ENCODE results near the gene PES1.
"Not testable (repeated sequence)": the region's sequence is repeated elsewhere in the genome, so short reads cannot be mapped to it uniquely, and the experiment has no call there.

Gene PES1

DNA sequence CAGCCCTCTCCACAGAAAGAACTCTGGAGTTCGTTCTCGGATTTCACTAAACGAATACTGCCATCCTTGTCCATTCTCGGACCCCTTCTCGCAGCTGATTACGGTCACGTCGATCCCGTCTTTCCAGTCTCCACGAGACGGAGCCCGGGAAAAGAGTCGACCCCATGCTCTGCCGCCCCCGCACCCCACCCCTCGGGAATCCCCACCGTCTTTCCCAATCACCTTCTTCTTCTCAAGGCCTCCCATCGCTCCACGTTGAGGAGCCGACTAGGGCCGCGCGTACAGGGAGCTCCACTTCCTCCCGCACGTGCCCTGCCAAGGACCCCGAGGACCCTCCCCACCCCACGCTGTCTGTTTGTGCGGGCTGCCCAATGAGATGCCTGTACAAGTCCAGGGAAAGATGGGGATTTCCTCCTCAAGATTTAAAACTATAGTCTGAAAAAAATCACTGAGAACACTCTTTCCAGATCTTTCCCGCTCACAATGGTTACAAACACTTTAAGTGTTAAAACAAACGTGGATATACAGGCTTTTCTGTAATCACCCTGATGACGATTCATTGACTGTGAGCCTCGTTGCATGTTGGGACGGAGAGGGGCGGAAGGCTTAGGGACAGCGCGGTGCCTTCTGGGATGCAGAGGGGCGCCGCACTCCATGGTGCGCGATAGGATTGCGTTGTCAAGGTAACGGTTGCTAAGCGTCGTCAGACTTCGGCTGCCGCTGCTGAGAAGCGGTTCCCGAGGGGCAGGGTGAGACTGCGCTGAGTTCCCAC is at the start of gene PES1:
TSS of gene PES1 (minus strand) at position 323 of the 772 bp plus-strand sequence. CDS start at position 246, 77 bp downstream.
- DNase-seq (ENCODE audit: low read depth), result peak; percentile 91

GRCh38 chr22:30640839-30641430 is 49.2 kb upstream of the PES1 start:
- no peak for DNase-seq (ENCODE audit: low read depth)

DNA sequence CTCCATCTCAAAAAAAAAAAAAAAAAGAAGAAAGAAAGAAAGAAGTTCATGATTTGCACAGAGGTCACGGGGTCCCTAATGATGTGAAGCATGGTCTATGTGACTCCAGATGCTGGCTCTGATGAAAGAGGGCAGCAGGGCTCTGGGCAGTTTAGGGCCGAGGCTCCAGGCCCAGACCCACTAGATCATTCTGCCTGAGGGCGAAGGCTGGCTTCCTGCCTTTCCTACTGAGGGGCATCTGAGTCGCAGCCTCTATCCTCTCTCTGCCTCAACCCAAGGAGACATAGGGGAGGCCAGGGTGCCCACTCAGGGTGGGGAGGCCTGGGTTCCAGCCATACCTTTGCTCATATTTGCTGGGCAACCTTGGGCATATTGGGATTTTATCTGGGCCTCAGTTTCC is 48.7 kb upstream of the PES1 start:
- no peak for DNase-seq (ENCODE audit: low read depth)

DNA sequence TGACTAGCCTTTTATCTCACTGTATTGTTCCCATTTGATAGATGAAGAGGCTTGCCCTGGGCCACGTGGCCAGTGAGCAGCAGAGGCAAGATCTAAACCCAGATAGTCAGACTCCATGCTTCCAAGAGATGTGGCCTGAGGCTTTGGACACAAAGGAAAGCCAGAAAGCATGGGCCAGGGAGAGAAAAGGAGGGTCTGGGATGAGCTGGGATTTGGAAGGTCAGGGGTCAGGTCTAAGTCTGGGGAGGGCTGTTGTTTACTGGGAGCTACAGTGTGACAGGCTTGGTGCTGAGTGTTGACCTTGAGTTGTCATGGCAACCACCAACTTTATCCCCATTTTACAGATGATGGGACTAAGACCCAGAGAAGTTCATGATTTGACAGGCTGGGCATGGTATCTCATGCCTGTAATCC is 46.0 kb upstream of the PES1 start:
- no peak for DNase-seq (ENCODE audit: low read depth)

- DNase-seq (ENCODE audit: low read depth), result no peak
These were observed 44.7 kb upstream of the PES1 start for GRCh38 chr22:30636226-30637077.

DNA sequence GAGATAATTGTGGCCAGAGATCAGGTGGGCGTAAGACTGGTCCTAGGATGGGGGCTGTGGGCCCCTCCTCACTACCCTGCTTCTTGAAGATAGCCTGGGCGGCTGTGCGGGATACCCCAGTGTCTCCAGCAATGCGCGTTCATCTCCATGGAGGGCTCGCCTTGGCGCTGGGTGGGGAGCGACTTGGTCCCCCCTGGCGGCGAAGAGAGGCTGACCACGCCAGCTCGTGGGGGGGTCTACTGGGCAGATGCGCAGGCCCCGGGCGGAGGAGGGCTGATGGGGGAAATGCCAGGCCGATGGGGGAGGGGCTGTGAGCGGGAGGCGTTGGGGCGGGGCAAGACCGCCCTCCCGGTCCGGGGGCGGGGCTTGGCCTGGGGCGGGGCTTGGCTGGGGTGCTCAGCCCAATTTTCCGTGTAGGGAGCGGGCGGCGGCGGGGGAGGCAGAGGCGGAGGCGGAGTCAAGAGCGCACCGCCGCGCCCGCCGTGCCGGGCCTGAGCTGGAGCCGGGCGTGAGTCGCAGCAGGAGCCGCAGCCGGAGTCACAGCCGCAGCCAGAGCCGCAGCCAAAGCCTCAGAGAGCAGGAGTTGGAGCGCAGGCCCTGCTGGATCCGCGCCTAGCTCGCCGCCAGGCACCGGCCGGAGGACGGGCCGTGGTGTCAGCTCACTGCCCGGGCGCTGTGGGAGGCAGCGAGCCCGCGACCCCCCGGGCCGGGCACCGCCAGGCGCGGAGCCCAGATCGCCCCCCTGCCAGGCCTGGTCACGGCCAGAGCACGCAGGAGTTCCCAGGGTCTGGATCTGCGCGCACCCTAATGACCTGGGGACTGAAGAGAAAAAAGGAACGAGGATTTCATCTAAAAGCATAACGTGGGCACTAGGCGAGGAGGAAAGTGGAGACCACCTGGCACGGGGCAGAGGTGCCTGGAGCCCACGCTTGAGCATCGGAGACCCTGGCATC is 43.8 kb upstream of the PES1 start, which contains the start of gene SLC35E4:
TSS of gene SLC35E4 (plus strand) at position 509 of the 953 bp plus-strand sequence. CDS start 670 bp downstream, outside the sequence.
- DNase-seq (ENCODE audit: low read depth), result peak; percentile 94

GRCh38 chr22:30634471-30635233 is 42.9 kb upstream of the PES1 start:
- DNase-seq (ENCODE audit: low read depth), result peak; percentile 82

- DNase-seq (ENCODE audit: low read depth), result not testable (repeated sequence)
These were observed 39.8 kb upstream of the PES1 start for GRCh38 chr22:30631469-30631868.

- no peak for DNase-seq (ENCODE audit: low read depth)
These were observed 36.8 kb upstream of the PES1 start for GRCh38 chr22:30628491-30628890.

- DNase-seq (ENCODE audit: low read depth), result no peak
These were observed 35.8 kb upstream of the PES1 start for GRCh38 chr22:30627471-30627870.

DNA sequence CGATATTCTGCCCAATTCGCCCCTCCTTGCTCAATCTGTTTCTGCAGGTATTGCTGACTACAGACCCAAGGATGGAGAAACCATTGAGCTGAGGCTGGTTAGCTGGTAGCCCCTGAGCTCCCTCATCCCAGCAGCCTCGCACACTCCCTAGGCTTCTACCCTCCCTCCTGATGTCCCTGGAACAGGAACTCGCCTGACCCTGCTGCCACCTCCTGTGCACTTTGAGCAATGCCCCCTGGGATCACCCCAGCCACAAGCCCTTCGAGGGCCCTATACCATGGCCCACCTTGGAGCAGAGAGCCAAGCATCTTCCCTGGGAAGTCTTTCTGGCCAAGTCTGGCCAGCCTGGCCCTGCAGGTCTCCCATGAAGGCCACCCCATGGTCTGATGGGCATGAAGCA is 34.7 kb upstream of the PES1 start:
- DNase-seq (ENCODE audit: low read depth), result no peak

DNA sequence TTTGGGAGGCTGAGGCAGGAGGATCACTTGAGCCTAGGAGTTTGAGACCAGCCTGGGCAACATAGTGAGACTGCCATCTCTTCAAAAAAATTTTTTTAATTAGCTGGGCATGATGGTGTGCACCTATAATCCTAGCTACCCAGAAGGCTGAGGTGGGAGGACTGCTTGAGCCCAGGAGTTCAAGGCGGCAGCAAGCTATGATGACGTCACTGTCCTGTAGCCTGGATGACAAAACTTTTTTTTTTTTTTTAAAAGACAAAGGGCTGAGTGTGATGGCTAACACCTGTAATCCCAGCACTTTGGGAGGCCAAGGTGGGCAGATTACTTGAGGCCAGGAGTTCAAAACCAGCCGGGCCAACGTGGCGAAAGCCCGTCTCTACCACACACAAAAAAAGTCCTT is 28.2 kb upstream of the PES1 start:
- DNase-seq (ENCODE audit: low read depth), result not testable (repeated sequence)

GRCh38 chr22:30617819-30618218 is 26.1 kb upstream of the PES1 start:
- no peak for DNase-seq (ENCODE audit: low read depth)

DNA sequence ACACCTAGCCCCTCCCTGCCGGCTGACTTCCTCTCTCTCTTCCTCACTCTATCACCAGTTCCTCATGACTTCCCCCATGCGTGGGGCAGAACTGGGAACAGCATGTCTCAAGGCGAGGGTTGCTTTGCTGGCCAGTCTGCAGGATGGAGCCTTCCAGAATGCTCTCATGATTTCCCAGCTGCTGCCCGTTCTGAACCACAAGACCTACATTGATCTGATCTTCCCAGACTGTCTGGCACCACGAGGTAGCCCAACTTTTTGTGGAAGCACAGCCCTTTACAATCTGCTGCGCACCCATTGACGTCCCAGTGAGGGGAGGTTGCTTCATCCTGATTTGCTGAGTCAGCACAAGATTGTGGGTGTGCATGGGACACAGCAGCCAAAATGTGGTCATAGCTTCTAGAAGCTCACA is 23.8 kb upstream of the PES1 start:
- no peak for DNase-seq (ENCODE audit: low read depth)

DNA sequence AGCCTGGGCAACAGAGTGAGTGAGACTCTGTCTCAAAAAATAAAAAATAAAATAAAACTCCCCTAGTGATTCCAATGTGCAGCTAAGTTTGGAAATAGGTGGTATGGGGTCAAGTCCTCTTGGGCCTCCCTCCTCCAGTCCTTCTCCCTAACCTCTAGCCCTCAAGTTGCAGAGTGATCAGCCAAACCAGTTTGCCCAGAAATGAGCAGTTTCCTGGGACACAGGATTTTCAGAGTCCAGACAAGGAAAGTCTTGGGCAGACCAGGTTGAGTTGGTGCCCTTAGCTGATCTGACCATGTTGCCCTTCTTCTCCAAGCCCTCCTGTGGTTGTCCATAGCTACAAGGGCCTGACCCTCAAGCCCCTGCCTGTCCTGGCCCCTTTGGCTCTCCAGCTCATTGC is 23.2 kb upstream of the PES1 start:
- no peak for DNase-seq (ENCODE audit: low read depth)

GRCh38 chr22:30614268-30614667 is 22.6 kb upstream of the PES1 start:
- DNase-seq (ENCODE audit: low read depth), result no peak

DNA sequence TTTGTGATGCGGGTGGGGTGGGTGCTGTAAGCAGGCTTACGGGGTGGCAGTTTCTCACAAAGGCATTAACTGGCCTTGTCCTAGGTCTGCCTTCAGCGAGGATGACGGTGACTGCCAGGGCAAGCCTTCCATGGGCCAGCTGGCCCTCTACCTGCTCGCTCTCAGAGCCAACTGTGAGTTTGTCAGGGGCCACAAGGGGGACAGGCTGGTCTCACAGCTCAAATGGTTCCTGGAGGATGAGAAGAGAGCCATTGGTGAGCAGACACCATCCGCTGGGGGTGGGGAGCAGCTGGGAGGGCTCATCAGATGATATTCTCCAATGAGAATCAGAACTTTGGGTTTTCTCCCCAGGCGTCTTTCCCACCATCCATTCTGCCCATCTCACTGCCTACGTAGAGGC is 21.1 kb upstream of the PES1 start:
- DNase-seq (ENCODE audit: low read depth), result no peak

GRCh38 chr22:30611197-30611596 is 19.5 kb upstream of the PES1 start:
- no peak for DNase-seq (ENCODE audit: low read depth)

DNA sequence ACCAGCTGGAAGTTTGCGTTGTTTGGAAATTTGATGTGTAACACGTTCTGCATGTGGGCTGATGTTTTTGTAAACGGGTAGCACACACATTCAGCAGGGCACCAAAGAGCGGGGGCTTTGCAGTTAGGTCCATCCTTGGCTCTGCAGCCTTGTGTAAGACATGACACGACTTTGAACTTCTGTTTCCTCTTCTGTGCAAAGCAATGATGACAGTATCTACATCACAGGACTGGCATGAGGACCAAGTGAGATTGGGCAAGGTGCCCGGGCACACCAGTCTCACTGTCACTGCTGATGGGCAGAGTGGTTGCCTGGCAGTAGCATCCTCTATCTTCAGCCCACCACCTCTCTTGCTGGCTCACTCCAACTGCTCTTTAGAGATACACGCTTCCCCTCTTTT is 18.6 kb upstream of the PES1 start:
- DNase-seq (ENCODE audit: low read depth), result no peak

- no peak for DNase-seq (ENCODE audit: low read depth)
These were observed 17.8 kb upstream of the PES1 start for GRCh38 chr22:30609260-30610185.

Data from activated T-helper 1 cell treated with Interleukin-2 at 50 U/mL for 16 hours (primary cell).